Panc1 (cell line): ENCODE results near the gene TBC1D22A.

Source experiments
- CTCF ChIP-seq: fragments of 450-650 bp; IDR thresholded peaks from 2 replicates; pipeline ENCODE4 v1.5.1; 2017; ENCODE audit warnings: mild to moderate bottlenecking
- TF ChIP-seq, protein P1 (sequence below), 2 experiments: IDR thresholded peaks; 2 replicates each; pipeline ENCODE4 v1.6.1; 2011 to 2012; ENCODE audit warnings: low read depth in 2 of 2, control low read depth in 1 of 2, low read length in 1 of 2, mild to moderate bottlenecking in 1 of 2, moderate library complexity in 1 of 2; ENCODE audit not compliant: insufficient read depth in 1 of 2

- no peak for TF ChIP-seq CTCF
- TF ChIP-seq, protein P1, sequence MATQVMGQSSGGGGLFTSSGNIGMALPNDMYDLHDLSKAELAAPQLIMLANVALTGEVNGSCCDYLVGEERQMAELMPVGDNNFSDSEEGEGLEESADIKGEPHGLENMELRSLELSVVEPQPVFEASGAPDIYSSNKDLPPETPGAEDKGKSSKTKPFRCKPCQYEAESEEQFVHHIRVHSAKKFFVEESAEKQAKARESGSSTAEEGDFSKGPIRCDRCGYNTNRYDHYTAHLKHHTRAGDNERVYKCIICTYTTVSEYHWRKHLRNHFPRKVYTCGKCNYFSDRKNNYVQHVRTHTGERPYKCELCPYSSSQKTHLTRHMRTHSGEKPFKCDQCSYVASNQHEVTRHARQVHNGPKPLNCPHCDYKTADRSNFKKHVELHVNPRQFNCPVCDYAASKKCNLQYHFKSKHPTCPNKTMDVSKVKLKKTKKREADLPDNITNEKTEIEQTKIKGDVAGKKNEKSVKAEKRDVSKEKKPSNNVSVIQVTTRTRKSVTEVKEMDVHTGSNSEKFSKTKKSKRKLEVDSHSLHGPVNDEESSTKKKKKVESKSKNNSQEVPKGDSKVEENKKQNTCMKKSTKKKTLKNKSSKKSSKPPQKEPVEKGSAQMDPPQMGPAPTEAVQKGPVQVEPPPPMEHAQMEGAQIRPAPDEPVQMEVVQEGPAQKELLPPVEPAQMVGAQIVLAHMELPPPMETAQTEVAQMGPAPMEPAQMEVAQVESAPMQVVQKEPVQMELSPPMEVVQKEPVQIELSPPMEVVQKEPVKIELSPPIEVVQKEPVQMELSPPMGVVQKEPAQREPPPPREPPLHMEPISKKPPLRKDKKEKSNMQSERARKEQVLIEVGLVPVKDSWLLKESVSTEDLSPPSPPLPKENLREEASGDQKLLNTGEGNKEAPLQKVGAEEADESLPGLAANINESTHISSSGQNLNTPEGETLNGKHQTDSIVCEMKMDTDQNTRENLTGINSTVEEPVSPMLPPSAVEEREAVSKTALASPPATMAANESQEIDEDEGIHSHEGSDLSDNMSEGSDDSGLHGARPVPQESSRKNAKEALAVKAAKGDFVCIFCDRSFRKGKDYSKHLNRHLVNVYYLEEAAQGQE (IDR thresholded peaks at IDR 0.05; ENCODE audit: insufficient read depth in 1 of 2, low read depth in 2 of 2, low read length in 1 of 2): no peak
These were observed 101.3 kb downstream of the TBC1D22A start for GRCh38 chr22:46863794-46864193.
